Measurements from ENCODE around the gene HIP1R. TPM values are rescaled to one million over a fixed set of nuclear protein-coding genes. Genes with fewer than 3 reads are reported as not detected.

Gene HIP1R
- total RNA-seq, 4 donors from 2014 or later = 208 to 265 (median 238) TPM

- Histone ChIP-seq H3K36me3 (peaks cover 0 to 64% (median 0%) of the 10 kb centered on the region in 3 donors), H3K4me1 (peaks cover 0 to 10% (median 0%) of the 10 kb centered on the region in 4 donors), H3K4me3 (no peak overlapping the region), H3K27ac (no peak overlapping the region), H3K9me3 (no peaks in the 10 kb centered on the region), H3K27me3 (no peaks in the 10 kb centered on the region)
- DNase-seq = no peak
- TF ChIP-seq CTCF (IDR thresholded peaks at IDR 0.05) (no peak), POLR2A (IDR thresholded peaks at IDR 0.05) (no peak)
Measured at GRCh38 chr12:122855928-122856831, 20.9 kb downstream of the HIP1R start.

- Histone ChIP-seq H3K36me3 (peaks cover 0 to 59% (median 0%) of the 10 kb centered on the region in 3 donors), H3K4me3 (no peak overlapping the region), H3K27me3 (no peaks in the 10 kb centered on the region), H3K9me3 (no peaks in the 10 kb centered on the region), H3K27ac (no peak overlapping the region), H3K4me1 (peaks cover 0 to 19% (median 0%) of the 10 kb centered on the region in 4 donors)
- no peak for TF ChIP-seq CTCF (IDR thresholded peaks at IDR 0.05)
- TF ChIP-seq POLR2A (IDR thresholded peaks at IDR 0.05) = no peak
- no peak for DNase-seq
Measured at GRCh38 chr12:122856999-122857671, 21.9 kb downstream of the HIP1R start.

GRCh38 chr12:122858171-122858570, 22.9 kb downstream of the HIP1R start:
- TF ChIP-seq POLR2A (IDR thresholded peaks at IDR 0.05) (no peak), CTCF (IDR thresholded peaks at IDR 0.05) (no peak)
- Histone ChIP-seq H3K4me1 (peaks cover 0 to 26% (median 2%) of the 10 kb centered on the region in 4 donors), H3K36me3 (peaks cover 0 to 55% (median 0%) of the 10 kb centered on the region in 3 donors), H3K27ac (no peak overlapping the region), H3K9me3 (no peaks in the 10 kb centered on the region), H3K4me3 (no peak overlapping the region), H3K27me3 (no peaks in the 10 kb centered on the region)
- no peak for DNase-seq

- TF ChIP-seq POLR2A (IDR thresholded peaks at IDR 0.05) = no peak
- DNase-seq = no peak
- no peaks in the 10 kb centered on the region for H3K9me3 ChIP-seq
- no peaks in the 10 kb centered on the region for H3K27me3 ChIP-seq
- H3K4me3 ChIP-seq = no peak overlapping the region
- H3K4me1 ChIP-seq = peaks cover 0 to 32% (median 6%) of the 10 kb centered on the region in 4 donors
- no peak overlapping the region for H3K27ac ChIP-seq
- peaks cover 0 to 55% (median 0%) of the 10 kb centered on the region in 3 donors for H3K36me3 ChIP-seq
Measured at GRCh38 chr12:122858591-122859302, 23.5 kb downstream of the HIP1R start.

- H3K27ac ChIP-seq = peak overlapping the region in 1 of 4 donors; percentile 66
- H3K27me3 ChIP-seq = no peaks in the 10 kb centered on the region
- peaks cover 0 to 56% (median 0%) of the 10 kb centered on the region in 3 donors for H3K36me3 ChIP-seq
- no peak for TF ChIP-seq CTCF (IDR thresholded peaks at IDR 0.05)
- TF ChIP-seq POLR2A (IDR thresholded peaks at IDR 0.05) = no peak
- no peak for DNase-seq
- H3K4me1 ChIP-seq = peaks cover 0 to 33% (median 6%) of the 10 kb centered on the region in 4 donors
- no peak overlapping the region for H3K4me3 ChIP-seq
- no peaks in the 10 kb centered on the region for H3K9me3 ChIP-seq
Measured at GRCh38 chr12:122859303-122860039, 24.2 kb downstream of the HIP1R start.

Measured in Peyer's patch (tissue), 4 donors.